HG02610 (cell line): Measurements from ENCODE around the gene DPH2.

ENCODE experiments used
- ATAC-seq: cut with Tn5 transposase; IDR thresholded peaks from one replicate; pipeline ENCODE4 v1.9.1; 2021; ENCODE audit warnings: mild to moderate bottlenecking, moderate library complexity; ENCODE audit not compliant: unreplicated experiment

Gene DPH2

GRCh38 chr1:43942411-43942810 lies 27.4 kb upstream of the DPH2 start:
- ATAC-seq = no peak

DNA sequence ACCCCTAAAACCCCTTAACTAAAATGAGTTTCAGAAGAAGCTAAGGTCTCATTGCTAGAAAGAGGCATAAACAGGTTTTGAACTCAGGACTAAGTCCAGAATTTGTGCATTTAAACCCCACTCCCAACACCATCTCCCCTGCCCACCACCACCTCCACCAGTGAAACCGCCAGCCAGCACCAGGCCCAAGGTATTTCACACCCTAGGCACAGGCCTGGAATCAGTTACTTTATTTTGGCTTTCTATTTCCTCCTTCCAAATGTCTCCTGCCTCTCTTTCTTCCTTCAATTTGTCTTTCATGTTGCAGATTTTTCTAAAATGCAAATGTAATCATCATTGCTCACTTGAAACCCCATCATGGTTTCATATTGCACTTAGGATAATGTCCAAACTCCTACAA lies 24.9 kb upstream of the DPH2 start:
- ATAC-seq = no peak

DNA sequence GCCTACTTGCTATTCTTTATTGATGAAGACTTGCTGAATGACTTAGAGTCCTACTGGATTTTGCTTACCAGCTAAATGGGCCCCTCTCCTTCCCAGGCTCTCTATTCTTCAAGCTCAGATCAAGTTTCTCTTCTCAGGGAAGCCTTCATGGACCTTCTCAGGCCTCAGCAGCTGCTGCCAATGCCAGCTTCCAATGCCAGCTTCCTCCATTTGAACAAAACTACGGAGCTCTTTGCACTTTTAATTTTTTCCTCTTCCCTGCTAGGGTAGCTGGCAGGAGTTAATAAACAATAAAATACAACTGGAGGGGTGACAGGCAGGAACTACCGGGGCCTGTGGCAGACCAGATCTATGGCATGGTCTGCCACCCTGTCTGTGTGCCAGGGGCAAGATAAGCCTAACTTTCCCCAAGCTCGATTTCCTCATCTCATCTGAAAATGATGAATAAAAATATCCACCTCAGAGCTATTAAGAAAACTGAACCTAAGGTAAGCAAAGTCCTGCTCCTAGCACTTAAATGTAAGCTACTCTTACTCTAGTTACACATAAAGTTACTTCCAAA lies 24.1 kb upstream of the DPH2 start:
- ATAC-seq = no peak

DNA sequence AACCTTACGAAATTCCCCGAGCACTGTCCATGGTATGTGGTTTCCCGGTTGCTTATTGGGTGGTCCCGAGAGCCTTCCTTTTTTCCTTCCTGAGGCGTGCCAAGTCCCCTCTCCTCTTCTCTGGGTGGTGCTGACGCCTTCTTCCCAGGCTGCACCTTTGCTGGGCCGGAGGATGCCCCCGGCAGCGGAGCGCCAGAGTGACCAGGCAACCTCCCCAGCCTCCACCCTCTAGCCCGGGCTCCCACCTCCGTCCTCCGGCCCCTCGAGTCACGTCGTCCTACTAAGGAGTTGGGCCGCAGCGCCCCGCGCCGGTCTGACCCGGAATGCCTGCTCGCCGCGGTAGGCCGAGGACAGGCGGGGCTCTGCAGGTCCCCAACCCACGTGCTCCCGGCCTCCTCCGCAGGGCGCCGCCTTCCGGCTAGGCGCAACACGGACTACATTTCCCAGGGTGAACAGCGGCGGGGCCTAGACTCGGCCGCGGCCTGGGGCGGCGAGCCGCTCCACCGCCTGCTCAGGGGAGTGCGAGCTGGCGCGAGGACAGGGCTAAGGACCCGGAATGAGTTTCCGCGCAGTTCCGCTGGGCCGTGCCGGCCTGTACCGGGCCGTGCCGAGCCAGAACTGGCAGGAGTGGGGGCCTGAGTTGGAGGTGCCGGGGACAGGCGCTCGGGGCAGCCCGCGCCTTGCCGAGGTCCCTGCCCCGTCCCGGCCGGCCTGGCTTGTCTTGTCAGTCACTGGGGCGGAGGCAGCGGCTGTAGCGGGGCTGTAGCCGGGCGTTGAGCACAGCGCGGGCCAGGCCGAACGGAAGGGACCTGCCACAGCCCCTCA lies 23.4 kb upstream of the DPH2 start, which contains the start of gene IPO13:
IPO13 (plus strand) TSS at position 715 of the 825 bp plus-strand sequence. CDS start 651 bp downstream, outside the sequence.
- peak; percentile 94 for ATAC-seq

DNA sequence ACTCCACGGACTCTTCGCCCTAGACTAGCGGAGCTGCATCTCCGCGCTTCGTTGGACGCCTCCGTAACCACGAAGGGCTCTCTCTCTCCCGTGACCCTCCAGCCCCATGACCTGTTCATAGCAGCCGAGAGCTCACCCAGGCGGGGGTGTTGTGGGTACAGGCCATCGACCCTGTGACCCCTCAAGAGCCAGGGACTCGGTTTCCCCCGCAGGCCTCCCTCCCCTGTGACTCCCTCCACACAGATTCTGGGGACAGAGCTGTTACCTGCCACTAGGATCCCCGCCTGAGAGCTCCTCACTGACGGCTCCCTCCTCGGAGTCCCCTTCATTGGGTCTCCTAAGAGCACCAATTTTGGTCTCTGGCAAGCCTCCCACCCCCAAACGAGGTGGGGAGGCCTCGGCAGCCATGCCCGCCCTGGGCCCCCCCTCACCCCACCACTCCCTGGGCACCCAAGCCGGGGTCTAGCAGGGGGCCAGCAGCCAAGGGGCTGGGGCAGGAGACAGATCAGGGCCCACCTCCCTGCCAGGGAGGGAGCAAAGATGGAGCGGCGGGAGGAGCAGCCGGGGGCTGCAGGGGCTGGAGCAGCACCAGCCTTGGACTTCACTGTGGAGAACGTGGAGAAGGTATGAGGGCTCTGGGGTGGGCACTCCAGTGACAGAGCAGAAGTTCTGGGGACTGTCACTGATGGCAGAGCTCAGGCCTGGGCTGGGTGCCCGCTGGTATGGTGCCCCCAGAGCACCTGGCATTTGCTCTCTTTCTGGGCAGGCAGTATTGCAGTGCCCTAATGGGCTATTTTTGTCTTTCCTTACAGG lies 22.5 kb upstream of the DPH2 start:
- ATAC-seq = no peak

DNA sequence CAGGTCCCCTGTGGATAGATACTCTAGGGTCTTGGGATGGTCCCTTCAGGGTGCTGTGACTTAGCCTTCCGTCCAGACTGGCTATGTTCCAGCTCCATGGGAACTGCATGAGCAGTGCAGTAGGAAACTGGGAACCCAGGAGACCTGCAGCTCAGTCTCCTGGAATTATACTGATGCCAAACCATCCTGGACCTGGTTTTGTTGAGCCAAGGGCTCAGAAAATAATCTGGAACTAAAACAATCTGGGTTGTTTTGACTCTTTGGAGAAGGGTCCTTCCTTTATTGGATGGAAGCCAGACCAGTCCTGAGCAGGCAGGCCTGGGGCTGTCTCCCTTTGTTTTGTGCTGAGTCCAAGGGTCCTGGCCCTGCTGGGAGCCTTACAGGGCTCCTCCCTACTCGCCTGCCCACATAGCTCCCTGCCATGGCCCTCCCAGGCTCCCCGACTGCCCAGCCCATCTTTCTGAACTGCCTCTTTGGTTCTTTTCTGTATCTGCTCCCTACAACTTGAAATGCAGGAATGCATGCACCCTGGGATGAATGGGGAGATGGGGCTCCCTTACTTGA lies 21.9 kb upstream of the DPH2 start:
- ATAC-seq = no peak

DNA sequence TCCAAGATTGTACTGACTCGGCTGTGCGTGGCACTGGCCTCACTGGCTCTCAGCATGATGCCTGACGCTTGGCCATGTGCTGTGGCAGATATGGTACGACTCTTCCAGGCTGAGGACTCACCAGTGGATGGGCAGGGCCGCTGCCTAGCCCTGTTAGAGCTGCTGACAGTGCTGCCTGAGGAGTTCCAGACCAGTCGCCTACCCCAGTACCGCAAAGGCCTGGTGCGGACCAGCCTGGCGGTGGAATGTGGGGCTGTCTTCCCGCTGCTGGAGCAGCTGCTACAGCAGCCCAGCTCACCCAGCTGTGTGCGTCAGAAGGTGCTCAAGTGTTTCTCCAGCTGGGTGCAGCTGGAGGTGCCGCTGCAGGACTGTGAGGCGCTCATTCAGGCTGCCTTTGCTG lies 20.1 kb upstream of the DPH2 start:
- no peak for ATAC-seq

GRCh38 chr1:43951021-43951985 lies 18.5 kb upstream of the DPH2 start:
- no peak for ATAC-seq

GRCh38 chr1:43952731-43953346 lies 17.0 kb upstream of the DPH2 start:
- no peak for ATAC-seq

DNA sequence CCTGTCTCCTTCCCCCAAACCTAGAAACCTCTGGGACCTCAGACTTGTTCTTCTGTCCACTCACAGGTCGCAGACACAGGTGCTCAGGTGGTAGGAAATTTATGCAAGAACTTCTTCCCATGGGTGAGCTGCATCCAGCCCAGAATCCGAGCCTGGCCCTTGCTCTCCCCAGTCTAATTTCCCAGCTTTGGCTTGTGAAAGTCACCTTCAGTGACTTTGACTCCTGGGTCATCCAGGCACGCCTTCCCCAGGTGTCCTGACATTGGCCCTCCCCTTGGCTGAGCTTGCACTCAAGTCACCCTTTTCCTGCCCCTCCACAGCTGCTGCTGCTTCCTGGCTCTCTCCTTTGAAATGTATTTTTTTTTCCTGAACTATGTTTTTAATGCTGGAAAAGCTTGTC lies 16.4 kb upstream of the DPH2 start:
- no peak for ATAC-seq

DNA sequence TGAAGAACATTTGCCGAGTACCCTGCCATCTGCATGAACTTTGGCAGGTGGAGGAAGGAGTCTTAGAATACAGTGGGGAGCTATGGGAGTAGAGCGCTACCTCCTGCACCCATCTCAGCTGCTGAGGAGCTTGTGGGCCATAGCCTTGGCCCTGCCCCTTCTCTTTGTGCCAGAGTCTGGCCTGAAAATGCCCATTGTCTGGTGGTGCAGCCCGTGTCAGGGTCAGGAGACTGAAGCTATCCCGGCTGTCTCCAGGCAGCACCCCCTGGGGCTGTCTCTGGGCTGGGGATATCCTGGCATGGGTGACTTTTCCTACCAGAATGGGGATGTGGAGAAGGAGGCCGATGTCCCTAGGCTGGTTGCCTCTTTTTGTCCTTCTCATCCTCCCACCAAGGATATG lies 15.8 kb upstream of the DPH2 start:
- ATAC-seq = no peak

DNA sequence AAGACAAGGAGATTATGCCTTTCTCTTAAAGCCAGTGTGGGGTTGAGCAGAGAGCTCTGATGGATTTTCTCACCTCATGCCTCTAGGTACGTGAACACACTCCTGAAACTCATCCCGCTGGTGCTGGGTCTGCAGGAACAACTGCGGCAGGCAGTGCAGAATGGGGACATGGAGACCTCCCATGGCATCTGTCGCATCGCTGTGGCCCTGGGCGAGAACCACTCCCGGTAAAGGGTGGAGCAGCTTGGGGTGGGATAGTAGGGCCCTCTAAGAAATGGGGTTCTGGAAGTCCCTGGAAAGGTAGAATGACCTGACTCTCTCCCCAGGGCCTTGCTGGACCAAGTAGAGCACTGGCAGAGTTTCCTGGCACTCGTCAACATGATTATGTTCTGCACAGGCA lies 13.6 kb upstream of the DPH2 start:
- ATAC-seq = no peak

DNA sequence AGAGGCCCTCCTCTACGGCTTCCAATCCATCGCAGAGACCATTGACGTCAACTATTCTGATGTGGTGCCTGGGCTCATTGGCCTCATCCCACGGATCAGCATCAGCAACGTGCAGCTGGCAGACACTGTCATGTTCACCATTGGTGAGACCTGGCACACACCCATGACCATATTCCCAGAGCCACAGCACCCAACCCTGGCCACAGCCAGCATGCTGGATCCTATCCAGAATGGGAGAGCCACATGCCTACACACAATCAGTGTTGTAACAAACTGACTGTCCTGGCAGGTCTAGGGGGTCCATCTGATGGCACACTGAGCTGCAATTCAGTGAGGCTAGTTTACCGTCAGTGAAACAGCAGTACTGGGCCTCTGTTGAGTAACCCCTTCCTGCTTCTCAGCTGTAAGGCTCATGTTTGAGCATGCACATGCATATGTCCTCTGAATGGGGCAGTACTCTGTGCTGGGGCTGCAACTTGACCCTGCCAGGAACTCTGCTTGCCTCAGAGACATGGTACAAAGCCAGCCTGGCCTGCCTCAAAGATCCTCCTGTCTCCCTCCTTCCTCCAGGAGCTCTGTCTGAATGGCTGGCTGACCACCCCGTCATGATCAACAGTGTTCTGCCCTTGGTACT lies 12.3 kb upstream of the DPH2 start:
- no peak for ATAC-seq

DNA sequence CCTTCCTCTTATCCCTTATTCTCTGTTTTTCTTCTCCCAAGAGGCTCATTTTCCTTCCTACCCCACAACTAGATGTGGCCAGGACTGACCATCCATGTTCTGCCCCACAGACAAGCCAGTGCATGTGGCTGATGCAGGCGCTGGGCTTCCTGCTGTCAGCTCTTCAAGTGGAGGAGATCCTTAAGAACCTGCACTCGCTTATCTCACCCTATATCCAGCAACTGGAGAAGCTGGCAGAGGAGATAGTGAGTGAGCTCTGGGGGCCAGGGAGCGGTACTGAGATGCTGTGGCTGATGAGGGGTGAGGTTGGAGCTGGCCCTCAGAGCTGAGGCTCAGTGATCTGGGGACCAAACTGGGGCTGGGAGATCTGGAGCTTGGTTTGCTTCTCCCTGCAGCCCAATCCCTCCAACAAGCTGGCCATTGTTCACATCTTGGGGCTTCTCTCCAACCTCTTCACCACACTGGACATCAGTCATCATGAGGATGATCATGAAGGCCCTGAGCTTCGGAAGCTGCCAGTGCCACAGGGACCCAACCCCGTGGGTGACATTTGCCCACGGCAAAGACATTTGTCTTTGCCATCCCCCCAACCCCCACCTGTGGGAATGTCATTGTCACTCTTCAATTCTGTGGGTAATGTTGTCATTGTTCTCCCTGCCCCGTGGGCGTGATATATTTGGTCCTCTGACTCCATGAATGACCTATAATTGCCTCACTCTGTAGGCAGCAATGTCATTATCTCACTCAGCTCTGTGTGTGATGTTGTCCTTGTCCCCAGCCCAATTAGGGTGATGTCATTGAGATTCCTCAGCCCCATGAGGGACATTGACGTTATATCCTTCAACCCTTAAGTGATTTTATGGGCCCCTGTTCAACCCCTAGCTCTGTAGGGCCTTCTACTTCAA lies 11.2 kb upstream of the DPH2 start:
- ATAC-seq = no peak

DNA sequence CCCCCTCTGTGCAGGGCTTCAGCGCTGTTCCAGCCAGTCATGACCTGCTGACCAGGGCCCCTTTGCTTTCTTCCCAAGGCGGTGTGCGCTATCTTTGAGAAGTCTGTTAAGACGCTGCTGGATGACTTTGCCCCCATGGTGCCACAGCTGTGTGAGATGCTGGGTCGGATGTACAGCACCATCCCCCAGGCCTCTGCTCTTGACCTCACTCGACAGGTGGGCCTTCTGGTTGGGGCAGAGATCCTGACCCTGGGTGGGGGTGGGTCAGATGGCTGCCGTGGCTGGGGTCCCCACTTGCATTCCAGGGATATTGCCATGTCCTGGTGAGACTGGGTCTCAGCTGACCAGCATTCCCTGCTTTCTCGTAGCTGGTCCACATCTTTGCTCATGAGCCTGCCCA lies 9.0 kb upstream of the DPH2 start:
- no peak for ATAC-seq

DNA sequence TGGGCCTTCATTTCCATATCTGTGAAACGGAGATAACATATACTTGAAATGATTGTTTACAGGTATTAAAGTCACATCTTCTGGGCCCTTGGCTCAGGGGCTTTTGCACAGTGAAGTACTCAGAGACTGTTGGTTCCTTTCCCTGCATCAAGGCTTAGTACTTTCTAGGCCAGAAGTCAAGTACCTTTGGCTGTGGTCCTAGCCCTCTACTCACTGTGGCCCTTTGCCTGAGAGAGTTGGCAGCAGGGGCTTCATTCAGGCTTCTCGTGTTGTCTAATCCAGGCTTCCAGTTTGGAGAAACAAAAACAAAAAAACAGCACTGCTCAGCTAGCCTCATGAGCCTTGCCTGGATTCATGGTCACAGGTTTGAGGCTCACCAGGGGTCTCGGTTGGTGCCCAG lies 8.1 kb upstream of the DPH2 start:
- no peak for ATAC-seq

DNA sequence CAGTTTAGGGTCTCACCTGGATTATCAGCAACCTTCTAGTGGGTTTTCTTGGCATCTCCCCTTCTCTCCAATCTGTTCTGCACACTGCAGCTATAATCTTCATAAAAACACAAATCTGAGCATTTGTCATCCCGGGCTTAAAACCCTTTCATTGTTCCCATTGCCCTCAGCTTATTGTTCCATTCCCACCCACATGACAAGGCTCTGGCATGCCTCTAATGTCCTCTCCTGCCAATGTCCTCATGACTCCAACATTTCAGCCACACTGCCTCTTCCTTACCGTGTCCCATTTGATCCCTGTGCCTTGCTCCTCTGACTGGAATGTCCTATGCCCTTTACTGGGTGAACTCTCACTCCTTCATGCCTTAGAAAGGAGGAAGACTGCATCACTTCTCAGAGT lies 7.5 kb upstream of the DPH2 start:
- no peak for ATAC-seq

GRCh38 chr1:43963006-43963405 lies 6.8 kb upstream of the DPH2 start:
- ATAC-seq = no peak
